Tibial artery (tissue), 4 donors: ENCODE measurements around the gene SNAPC5.

Source experiments
- DNase-seq, 2 donors: peaks; one replicate each; pipeline ENCODE4 v3.0.0-alpha.2; 2019
- H3K27ac ChIP-seq, 2 donors: fragments of 200-600 bp; sonication (generic) in 1 of 2; 1 replicate in 1 of 2; 2 replicates in 1 of 2; pipeline ENCODE4 v1.5.1; 2018 to 2019; ENCODE audit warnings: mild to moderate bottlenecking in 1 of 2
- H3K27me3 ChIP-seq, 2 donors: fragments of 200-600 bp; sonication (generic) in 1 of 2; one replicate each; pipeline versions ENCODE4 v1.5.1 to v1.6.0; 2016 to 2019
- H3K36me3 ChIP-seq, 3 donors: fragments of 200-600 bp; sonication (generic) in 2 of 3; one replicate each; pipeline ENCODE4 v1.5.1; 2016 to 2019; ENCODE audit warnings: mild to moderate bottlenecking in 2 of 3
- H3K4me1 ChIP-seq, 4 donors: fragments of 200-600 bp; sonication (generic) in 2 of 4; 1 replicate in 3 of 4; 2 replicates in 1 of 4; pipeline ENCODE4 v1.5.1; 2016 to 2019
- H3K4me3 ChIP-seq, 2 donors: fragments of 200-600 bp; sonication (generic) in 1 of 2; 1 replicate in 1 of 2; 2 replicates in 1 of 2; pipeline ENCODE4 v1.5.1; 2018 to 2019; ENCODE audit warnings: mild to moderate bottlenecking in 2 of 2
- H3K9me3 ChIP-seq, 3 donors: fragments of 200-600 bp; sonication (generic) in 1 of 3; one replicate each; pipeline ENCODE4 v1.5.1; 2016 to 2019
- intact Hi-C: fragments of 100-400 bp; cut with DNase I; formaldehyde crosslinking; loops from one replicate; pipeline ENCODE4 v1.15.0; 2023; ENCODE audit warnings: low total_unique reads
- TF ChIP-seq, protein P1 (sequence below), 2 experiments: fragments of 200-600 bp in 1 of 2; fragments of 450-650 bp in 1 of 2; IDR thresholded peaks; one replicate each; pipeline ENCODE4 v1.5.1; 2017 to 2019; ENCODE audit warnings: antibody characterized with exemption in 2 of 2, mild to moderate bottlenecking in 1 of 2, moderate library complexity in 1 of 2

The SNAPC5 gene

DNA sequence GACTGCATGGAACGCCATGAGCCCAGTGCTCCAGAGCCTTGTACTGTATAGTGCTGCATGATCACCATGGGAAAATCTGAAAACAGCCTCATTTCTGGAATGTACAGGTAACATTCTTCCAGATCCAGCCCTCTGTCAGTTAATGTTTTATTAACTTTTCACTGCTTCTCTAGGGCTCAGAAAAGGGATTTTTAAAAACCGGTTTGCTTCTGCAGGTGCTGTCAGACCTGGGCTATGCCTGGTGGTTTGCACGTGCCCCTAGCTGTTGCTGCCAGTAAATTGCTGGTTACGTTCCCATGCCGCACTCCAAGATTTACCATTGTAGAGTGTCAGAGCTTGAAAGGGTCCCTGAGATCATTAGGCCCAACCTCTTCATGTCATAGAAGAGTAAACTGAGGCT is 9.0 kb downstream of the SNAPC5 start:
- H3K36me3 ChIP-seq: peaks cover 15 to 67% (median 63%) of the 10 kb centered on the region in 3 donors
- TF ChIP-seq, protein P1, sequence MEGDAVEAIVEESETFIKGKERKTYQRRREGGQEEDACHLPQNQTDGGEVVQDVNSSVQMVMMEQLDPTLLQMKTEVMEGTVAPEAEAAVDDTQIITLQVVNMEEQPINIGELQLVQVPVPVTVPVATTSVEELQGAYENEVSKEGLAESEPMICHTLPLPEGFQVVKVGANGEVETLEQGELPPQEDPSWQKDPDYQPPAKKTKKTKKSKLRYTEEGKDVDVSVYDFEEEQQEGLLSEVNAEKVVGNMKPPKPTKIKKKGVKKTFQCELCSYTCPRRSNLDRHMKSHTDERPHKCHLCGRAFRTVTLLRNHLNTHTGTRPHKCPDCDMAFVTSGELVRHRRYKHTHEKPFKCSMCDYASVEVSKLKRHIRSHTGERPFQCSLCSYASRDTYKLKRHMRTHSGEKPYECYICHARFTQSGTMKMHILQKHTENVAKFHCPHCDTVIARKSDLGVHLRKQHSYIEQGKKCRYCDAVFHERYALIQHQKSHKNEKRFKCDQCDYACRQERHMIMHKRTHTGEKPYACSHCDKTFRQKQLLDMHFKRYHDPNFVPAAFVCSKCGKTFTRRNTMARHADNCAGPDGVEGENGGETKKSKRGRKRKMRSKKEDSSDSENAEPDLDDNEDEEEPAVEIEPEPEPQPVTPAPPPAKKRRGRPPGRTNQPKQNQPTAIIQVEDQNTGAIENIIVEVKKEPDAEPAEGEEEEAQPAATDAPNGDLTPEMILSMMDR (IDR thresholded peaks at IDR 0.05): no peak
- H3K27ac ChIP-seq: no peak overlapping the region

DNA sequence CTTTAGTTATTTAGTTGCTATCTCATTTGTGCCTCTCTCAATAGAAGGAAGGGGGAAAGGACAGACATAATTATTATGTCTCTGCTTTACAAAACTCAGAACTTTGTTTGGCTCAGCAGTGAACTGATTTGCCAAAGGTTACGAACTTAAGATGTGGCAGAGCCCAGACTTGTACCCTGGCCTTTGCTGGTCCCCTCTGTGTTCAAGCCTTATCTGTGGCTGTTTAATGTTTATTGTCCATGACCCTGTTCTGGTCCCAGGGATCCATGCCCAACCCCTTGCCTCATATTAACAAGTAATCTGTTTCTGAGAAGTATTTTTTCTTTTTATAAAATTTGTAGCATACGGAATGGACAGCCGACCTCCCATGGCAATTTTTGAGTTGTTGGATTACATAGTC is 10.7 kb downstream of the SNAPC5 start:
- no peak for DNase-seq
- Histone ChIP-seq H3K4me1 (peaks cover 0 to 21% (median 0%) of the 10 kb centered on the region in 4 donors), H3K27me3 (no peaks in the 10 kb centered on the region), H3K9me3 (no peaks in the 10 kb centered on the region), H3K27ac (no peak overlapping the region), H3K4me3 (no peak overlapping the region), H3K36me3 (peaks cover 14 to 68% (median 66%) of the 10 kb centered on the region in 3 donors)
- TF ChIP-seq, protein P1 (IDR thresholded peaks at IDR 0.05): no peak
- intact Hi-C loops: no loop called here

More for the DNA sequence above, 9.0 kb downstream of the SNAPC5 start:
- Histone ChIP-seq H3K9me3 (no peaks in the 10 kb centered on the region), H3K27me3 (no peaks in the 10 kb centered on the region), H3K4me1 (peaks cover 0 to 21% (median 0%) of the 10 kb centered on the region in 4 donors), H3K4me3 (no peak overlapping the region)
- intact Hi-C loops: no loop called here
- DNase-seq: no peak

DNA sequence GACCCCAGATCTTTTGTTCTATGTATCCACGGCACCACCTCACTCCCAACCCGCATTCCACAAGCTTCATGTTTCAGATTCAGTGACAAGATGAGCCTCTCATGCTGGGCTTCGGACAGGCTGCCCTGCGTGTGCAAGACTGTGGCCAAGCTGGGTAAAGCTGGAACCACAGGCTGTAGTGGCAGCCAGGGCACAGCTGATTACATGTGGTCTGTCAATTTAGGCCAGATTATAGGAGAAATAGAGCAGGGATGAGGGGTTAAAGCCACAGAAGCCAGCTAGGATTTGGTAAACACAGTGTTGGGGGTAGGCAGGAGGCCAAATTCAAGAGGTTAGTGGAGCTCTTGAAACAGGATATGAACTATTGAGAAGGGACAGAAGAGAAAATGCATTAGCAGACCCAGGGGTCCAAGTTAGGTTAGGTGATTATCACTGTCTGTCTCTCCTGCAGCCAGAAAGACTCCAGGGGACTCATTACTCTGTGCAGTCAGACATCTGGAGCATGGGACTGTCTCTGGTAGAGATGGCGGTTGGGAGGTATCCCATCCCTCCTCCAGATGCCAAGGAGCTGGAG is 12.9 kb downstream of the SNAPC5 start:
- Histone ChIP-seq H3K9me3 (no peaks in the 10 kb centered on the region), H3K4me3 (no peak overlapping the region), H3K4me1 (peaks cover 0 to 18% (median 0%) of the 10 kb centered on the region in 4 donors), H3K36me3 (peaks cover 0 to 56% (median 49%) of the 10 kb centered on the region in 3 donors), H3K27ac (no peak overlapping the region), H3K27me3 (no peaks in the 10 kb centered on the region)
- intact Hi-C loops: no loop called here
- no peak for DNase-seq
- TF ChIP-seq, protein P1 (IDR thresholded peaks at IDR 0.05): no peak

DNA sequence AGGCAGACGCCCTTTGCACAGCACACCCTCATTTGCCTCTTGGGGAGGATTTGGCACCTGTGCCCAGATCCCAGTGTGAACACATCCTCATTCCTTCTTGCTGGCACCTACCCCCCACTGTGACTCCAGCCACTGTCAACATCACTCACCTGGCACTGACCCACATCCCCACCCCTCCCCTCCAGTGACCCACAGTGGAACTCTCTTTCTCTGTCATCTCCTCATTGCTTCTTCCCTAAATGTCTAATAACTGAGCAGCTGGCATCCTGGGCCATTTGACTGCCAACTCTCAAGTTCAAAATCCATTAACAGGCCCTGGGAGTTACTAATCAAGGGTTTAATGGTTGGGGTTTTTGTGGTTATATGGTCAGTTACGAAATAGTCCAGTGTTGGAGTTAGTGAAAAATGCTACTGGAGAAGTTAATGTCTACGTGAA is 14.4 kb downstream of the SNAPC5 start:
- Histone ChIP-seq H3K4me3 (no peak overlapping the region), H3K9me3 (no peaks in the 10 kb centered on the region), H3K36me3 (peaks cover 0 to 44% (median 43%) of the 10 kb centered on the region in 3 donors), H3K27me3 (no peaks in the 10 kb centered on the region), H3K4me1 (peaks cover 0 to 4% (median 0%) of the 10 kb centered on the region in 4 donors), H3K27ac (no peak overlapping the region)
- intact Hi-C loops: no loop called here
- DNase-seq: no peak
- TF ChIP-seq, protein P1 (IDR thresholded peaks at IDR 0.05): no peak

DNA sequence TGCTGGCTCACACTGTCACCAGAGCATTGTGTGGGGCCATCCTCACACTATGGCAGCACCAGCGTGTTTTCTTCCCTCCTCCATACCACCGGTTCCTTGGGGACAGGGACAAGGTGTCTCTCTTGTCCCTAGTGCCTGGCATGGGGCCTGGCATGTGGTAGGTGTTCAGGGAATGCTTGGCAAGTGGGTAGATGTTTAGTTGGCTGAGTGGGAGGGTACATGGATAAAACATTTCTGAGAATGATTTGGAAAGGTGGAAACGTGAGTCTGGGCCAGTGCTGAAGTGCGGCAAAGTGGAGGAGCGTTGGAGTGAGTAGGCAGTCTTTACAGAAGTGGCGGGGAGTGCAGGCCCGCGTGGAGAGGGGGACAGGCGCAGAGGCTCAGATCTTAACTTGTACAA is 15.0 kb downstream of the SNAPC5 start:
- H3K27ac ChIP-seq: no peak overlapping the region
- no peaks in the 10 kb centered on the region for H3K9me3 ChIP-seq
- no peaks in the 10 kb centered on the region for H3K27me3 ChIP-seq
- H3K4me1 ChIP-seq: no peaks in the 10 kb centered on the region
- TF ChIP-seq, protein P1 (IDR thresholded peaks at IDR 0.05): no peak
- intact Hi-C loops: no loop called here
- peaks cover 0 to 37% (median 37%) of the 10 kb centered on the region in 3 donors for H3K36me3 ChIP-seq
- H3K4me3 ChIP-seq: no peak overlapping the region
- DNase-seq: no peak
